K562 treated with DMSO at 1 percent for 4 hours (cell line): ENCODE data around the gene SLFN12L. TPM values are rescaled to one million over a fixed set of nuclear protein-coding genes. Genes with fewer than 3 reads are reported as not detected.

ENCODE experiments used
- total RNA-seq: library from RNA; unstranded; fragments of 300-600 nt; gene quantifications from 2 replicates; pipeline ENCODE4 v1.2.3, GENCODE V29; 2022; ENCODE audit not compliant: insufficient read depth

SLFN12L gene
- total RNA-seq, result not detected in 2 replicates

DNA sequence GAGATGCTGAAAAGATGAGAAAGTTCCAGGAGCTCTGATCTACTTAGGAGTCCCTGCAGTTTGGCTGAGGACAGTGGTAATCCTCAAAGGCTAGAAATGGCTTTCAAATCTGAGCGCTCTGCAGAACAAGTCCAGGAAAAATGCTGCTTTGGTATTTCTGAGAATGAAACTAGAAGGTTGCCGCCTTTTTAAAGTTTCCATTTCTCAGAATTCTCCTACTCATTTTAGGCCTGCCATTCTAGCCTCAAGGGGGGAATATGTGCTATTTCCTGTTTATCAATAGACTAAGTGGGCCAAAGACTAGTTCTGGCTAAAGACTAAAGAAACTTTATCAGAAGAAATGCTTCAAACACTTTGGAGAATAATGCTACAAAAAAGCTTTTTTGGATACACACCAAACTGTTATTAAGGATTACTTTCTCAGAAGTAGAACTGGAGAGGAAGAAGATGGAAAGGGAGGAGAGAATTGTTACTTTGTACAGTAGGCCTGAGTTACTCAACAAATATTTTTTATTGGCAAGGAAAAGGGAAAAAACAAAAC is at the start of gene SLFN12L:
Gene SLFN12L (minus strand): TSS at position 78 of the 541 bp plus-strand sequence. CDS start 15,314 bp downstream, outside the sequence.

DNA sequence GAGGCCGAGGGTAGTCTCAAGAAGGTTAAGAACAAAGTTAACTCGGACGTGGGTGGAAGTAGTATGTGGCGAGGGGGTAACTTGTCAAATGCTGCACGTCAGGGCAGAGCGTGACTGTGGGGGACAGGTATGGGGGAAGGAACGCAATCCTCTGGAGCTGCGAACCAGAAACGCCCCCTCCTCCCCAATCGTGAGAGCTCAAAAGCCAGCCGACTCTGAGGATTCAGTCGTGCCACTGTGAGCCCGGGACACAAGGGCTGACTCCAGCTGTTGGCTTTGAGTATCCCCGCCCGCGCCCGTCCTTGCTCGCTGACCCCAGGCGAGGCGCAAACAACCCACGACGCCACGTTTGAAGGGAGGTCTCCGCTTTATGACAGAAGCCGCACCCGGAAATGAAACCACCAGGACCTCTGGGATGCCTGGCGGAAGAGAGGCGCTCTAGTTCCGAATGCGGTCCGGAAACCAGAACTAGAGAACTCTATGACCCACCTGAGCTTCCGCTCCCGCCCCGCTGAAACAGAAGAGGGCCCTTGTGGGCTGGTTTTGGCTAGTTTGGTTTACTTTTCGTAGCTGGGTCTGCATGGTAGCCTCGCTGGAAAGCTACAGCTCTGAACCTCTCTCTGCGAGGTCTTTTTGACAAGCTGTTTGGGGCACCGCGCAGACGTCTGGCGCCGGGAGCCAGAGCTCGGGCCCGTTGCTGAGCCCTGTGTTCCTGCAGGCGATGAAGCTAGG is 40.9 kb upstream of the SLFN12L start, which contains the start of gene PEX12:
Gene PEX12 (minus strand): TSS at position 375 of the 732 bp plus-strand sequence. CDS start 550 bp downstream, outside the sequence.

DNA sequence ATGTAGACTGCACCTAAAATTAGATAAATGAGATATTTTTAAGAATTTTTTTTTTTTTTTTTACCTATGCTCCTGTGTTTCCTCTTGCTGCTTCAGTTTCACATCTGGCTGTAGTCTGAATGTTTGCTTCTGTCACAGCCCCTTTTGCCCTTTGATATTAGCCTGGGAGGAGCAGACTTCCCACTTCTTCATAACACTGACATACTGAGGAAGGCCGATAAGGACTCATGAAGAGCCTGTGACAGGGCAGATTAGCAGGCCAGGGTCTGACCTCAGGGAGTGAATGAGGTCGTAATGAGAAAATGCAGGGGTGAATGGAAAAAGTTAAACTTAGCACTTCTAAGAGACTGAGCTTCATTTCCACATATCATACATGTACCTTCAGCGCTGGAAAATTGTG is 23.2 kb upstream of the SLFN12L start, which contains the start of gene SLFN14:
Gene SLFN14 (minus strand): TSS at position 117 of the 400 bp plus-strand sequence. CDS start 2,757 bp downstream, outside the sequence.

DNA sequence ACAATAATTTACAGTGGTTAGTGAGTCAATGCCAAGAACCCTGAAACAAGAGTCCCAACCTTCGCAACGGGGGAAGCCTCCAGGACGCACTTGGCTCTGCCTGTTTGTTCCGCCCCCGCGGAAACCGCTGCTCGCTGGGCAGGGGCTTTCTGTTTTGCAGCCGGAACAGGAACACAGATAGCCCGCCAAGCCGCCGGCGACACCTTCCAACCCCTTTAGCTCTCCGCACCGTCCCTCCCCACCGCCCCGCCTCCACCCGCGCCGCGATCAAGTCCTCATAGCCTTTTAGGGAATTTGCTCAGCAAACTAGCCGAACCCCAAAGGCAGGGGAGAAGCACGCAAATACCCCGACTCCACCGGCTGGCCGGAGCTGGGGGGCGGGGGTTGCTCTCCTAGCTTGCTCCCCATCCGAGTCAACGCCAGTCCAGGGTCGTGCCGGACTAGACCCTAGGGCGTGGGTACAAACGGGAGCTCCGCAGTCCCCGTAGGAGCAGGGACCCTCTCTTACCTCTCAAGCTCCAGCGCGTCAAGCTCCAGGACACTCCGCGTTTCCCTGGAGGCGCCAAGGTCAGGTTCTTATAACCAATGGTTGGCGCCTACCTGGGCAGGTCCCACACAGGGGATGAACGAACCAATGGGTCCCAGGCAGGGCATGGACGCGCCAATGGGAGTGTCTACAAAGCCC is 89.1 kb downstream of the SLFN12L start, which contains the start of gene SLFN13:
Gene SLFN13 (minus strand): TSS at position 553 of the 685 bp plus-strand sequence. CDS start 3,086 bp downstream, outside the sequence.

DNA sequence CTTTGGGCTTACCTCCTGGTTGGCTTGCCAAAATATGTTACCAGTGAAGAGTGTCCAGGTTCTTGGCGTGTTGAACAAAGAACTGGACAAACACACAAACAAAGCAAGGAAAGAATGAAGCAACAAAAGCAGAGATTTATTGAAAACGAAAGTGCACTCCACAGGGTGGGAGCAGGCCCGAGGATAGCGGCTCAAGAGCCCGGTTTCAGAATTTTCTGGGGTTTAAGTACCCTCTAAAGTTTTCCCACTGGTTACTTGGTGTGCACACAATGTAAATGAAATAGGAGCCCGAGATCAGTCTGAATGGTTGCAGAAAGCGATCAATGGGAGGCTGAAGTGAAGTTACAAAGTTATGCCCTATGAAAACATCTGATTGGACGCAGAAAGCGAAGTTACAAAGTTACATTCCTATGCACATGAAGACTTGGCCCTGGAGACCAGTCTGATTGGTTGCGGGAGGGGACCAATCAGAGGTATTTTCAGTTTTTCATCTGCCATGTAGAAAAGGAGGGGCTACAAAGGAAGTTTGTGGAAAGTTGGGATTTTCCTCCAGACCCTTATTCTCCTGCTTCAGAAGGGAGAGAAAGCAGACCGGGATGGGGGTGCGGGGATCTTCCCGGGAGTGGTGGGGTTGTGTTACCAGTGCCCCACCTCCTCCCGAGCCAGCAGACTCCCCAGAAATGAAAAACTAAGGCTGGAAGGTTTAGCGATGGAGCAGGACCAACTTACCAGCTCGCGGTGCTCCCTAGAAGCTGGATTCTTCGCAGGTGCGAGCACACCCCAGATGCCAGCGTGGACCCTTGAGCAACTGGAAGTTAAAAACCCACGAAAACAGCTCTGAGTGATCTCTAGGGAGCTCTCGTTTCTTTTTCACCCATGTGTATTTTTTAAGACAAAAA is 105.1 kb downstream of the SLFN12L start, which contains the start of gene SLFN12:
Gene SLFN12 (minus strand): TSS at position 325 of the 899 bp plus-strand sequence. CDS start 9,472 bp downstream, outside the sequence.

Other genes starting within 250 kb of the SLFN12L start
- gene SLFN11, start 164.1 kb downstream of the SLFN12L start, total RNA-seq, result not detected in 2 replicates
- gene SLFN12, start 105.2 kb downstream of the SLFN12L start, total RNA-seq, result not detected in 2 replicates
- gene SLFN13, start 88.9 kb downstream of the SLFN12L start, total RNA-seq, result 0.27 and 0.38 TPM in 2 replicates
- 1.1 and 1.3 TPM in 2 replicates for gene SLFN14, start 23.1 kb upstream of the SLFN12L start, total RNA-seq
- 6.2 and 8.6 TPM in 2 replicates for gene PEX12, start 40.9 kb upstream of the SLFN12L start, total RNA-seq
- 86.3 and 94.1 TPM in 2 replicates for gene AP2B1, start 49.6 kb upstream of the SLFN12L start, total RNA-seq
- 0.18 TPM in 1 of 2 replicates, not detected in the other for gene RASL10B, start 194.0 kb upstream of the SLFN12L start, total RNA-seq
- gene GAS2L2, start 215.6 kb upstream of the SLFN12L start, total RNA-seq, result not detected in 2 replicates
- not detected in 2 replicates for gene C17orf50, start 223.2 kb upstream of the SLFN12L start, total RNA-seq